IMR-90 (cell line): ENCODE measurements around the gene CUTA. TPM values are rescaled to one million over a fixed set of nuclear protein-coding genes. Genes with fewer than 3 reads are reported as not detected.
A peak's percentile ranks its signal among the peaks of the same experiment; 100 is the strongest.

Experiments used
- ATAC-seq: fragments of 200-7000 bp; cut with Tn5 transposase; 2 replicates; pipeline ENCODE4 v1.9.1; 2020; ENCODE audit warnings: low read depth, mild to moderate bottlenecking, moderate library complexity
- BruUV-seq: library from RNA; stranded (reverse); fragments of 400-500 nt; replicated peaks from 2 replicates; lab custom pipeline; 2021; lab: Mats Ljungman, UMichigan
- CTCF ChIA-PET: fragments of 300-600 bp; formaldehyde crosslinking; extraction: SDS; loops from one replicate; lab custom pipeline; 2021; ENCODE audit warnings: antibody characterized with exemption; lab: Yijun Ruan, JAX
- POLR2A ChIA-PET: fragments of 300-600 bp; sonication (Branson Sonifier 250); formaldehyde crosslinking; loops from one replicate; lab custom pipeline; 2022; ENCODE audit warnings: antibody characterized with exemption; ENCODE audit not compliant: unreplicated experiment; lab: Charles Lee
- DNase-seq: peaks from one replicate; pipeline ENCODE4 v3.0.0; 2013
- H2AFZ ChIP-seq: replicated peaks from 2 replicates; pipeline ENCODE3; 2013; ENCODE audit warnings: low read length, mild to moderate bottlenecking; ENCODE audit not compliant: poor library complexity
- H2AK5ac ChIP-seq: 2 replicates; pipeline ENCODE4 v1.6.1; 2013; ENCODE audit warnings: low read depth, low read length, inconsistent platforms
- H2AK9ac ChIP-seq: replicated peaks from 2 replicates; pipeline ENCODE3; 2013; ENCODE audit warnings: mild to moderate bottlenecking, low read depth, low read length, moderate library complexity; ENCODE audit not compliant: poor library complexity
- H2BK120ac ChIP-seq: 2 replicates; pipeline ENCODE4 v1.6.1; 2013; ENCODE audit warnings: low read depth, low read length, inconsistent platforms
- H2BK15ac ChIP-seq: 3 replicates; pipeline ENCODE4 v1.6.1; 2013; ENCODE audit warnings: low read depth, low read length, inconsistent platforms
- H2BK20ac ChIP-seq: 2 replicates; pipeline ENCODE4 v1.6.1; 2013; ENCODE audit warnings: low read depth, mild to moderate bottlenecking, inconsistent platforms, low read length, moderate library complexity
- H2BK5ac ChIP-seq: 2 replicates; pipeline ENCODE4 v1.6.1; 2013; ENCODE audit warnings: mild to moderate bottlenecking, low read depth, low read length, inconsistent platforms; ENCODE audit not compliant: poor library complexity, severe bottlenecking
- H3K14ac ChIP-seq: replicated peaks from 2 replicates; pipeline ENCODE4 v1.6.1; 2013; ENCODE audit warnings: low read depth, low read length, inconsistent platforms
- H3K18ac ChIP-seq: 2 replicates; pipeline ENCODE4 v1.6.1; 2013; ENCODE audit warnings: low read depth, low read length, control low read depth
- H3K23ac ChIP-seq: 2 replicates; pipeline ENCODE4 v1.6.1; 2013; ENCODE audit warnings: low read depth, low read length, inconsistent platforms
- H3K27ac ChIP-seq: 2 replicates; pipeline ENCODE4 v1.5.1; 2013; ENCODE audit warnings: mild to moderate bottlenecking, control low read depth, low read length; ENCODE audit not compliant: insufficient read depth
- H3K27me3 ChIP-seq: 2 replicates; pipeline ENCODE4 v1.6.1; 2013; ENCODE audit warnings: low read length; ENCODE audit not compliant: control insufficient read depth, insufficient read depth
- H3K36me3 ChIP-seq: 2 replicates; pipeline ENCODE4 v1.6.1; 2013; ENCODE audit warnings: low read length, mixed read lengths; ENCODE audit not compliant: control insufficient read depth, insufficient read depth
- H3K4ac ChIP-seq: 2 replicates; pipeline ENCODE4 v1.6.1; 2013; ENCODE audit warnings: low read depth, low read length, inconsistent platforms
- H3K4me1 ChIP-seq: 2 replicates; pipeline ENCODE4 v1.6.1; 2013; ENCODE audit warnings: low read length, mixed read lengths; ENCODE audit not compliant: control insufficient read depth, insufficient read depth
- H3K4me2 ChIP-seq: 2 replicates; pipeline ENCODE4 v1.6.1; 2013; ENCODE audit warnings: low read depth, mild to moderate bottlenecking, control low read depth, low read length, moderate library complexity
- H3K4me3 ChIP-seq: 2 replicates; pipeline ENCODE4 v1.5.1; 2013; ENCODE audit warnings: low read depth, mild to moderate bottlenecking, control low read depth, low read length, moderate library complexity; ENCODE audit not compliant: insufficient read depth
- H3K56ac ChIP-seq: 2 replicates; pipeline ENCODE4 v1.6.1; 2013; ENCODE audit warnings: low read length, inconsistent platforms; ENCODE audit not compliant: insufficient read depth; ENCODE audit errors: extremely low read depth
- H3K79me1 ChIP-seq, 2 experiments: 2 replicates each; pipeline ENCODE4 v1.6.1; 2013; ENCODE audit warnings: low read length in 2 of 2, inconsistent platforms in 1 of 2, low read depth in 1 of 2
- H3K9ac ChIP-seq: 2 replicates; pipeline ENCODE4 v1.6.1; 2013; ENCODE audit warnings: low read depth, low read length, control low read depth
- H3K9me1 ChIP-seq: 2 replicates; pipeline ENCODE4 v1.6.1; 2013; ENCODE audit warnings: low read length, inconsistent platforms; ENCODE audit not compliant: insufficient read depth
- H3K9me3 ChIP-seq: 2 replicates; pipeline ENCODE4 v1.6.1; 2013; ENCODE audit warnings: low read length; ENCODE audit not compliant: control insufficient read depth, insufficient read depth
- H4K20me1 ChIP-seq: 2 replicates; pipeline ENCODE4 v1.6.1; 2013; ENCODE audit warnings: low read length, inconsistent platforms; ENCODE audit not compliant: insufficient read depth
- H4K5ac ChIP-seq: 2 replicates; pipeline ENCODE4 v1.6.1; 2013; ENCODE audit warnings: mild to moderate bottlenecking, low read depth, low read length, control low read depth
- H4K8ac ChIP-seq, 2 experiments: 2 replicates each; pipeline ENCODE4 v1.6.1; 2013; ENCODE audit warnings: low read depth in 2 of 2, low read length in 2 of 2, control low read depth in 1 of 2, inconsistent platforms in 1 of 2
- H4K91ac ChIP-seq: 2 replicates; pipeline ENCODE4 v1.6.1; 2013; ENCODE audit warnings: low read depth, low read length, inconsistent platforms; ENCODE audit not compliant: insufficient read depth
- CHD1 ChIP-seq: IDR thresholded peaks from 2 replicates; pipeline ENCODE4 v1.6.1; 2012; ENCODE audit warnings: low read depth, low read length, improper control_type of control experiment
- CTCF ChIP-seq: conservative IDR thresholded peaks from 2 replicates; pipeline ENCODE4 v1.5.1; 2012; ENCODE audit warnings: mild to moderate bottlenecking, low read depth, low read length, improper control_type of control experiment
- ELK1 ChIP-seq: fragments of 150-350 bp; IDR thresholded peaks from 2 replicates; pipeline ENCODE4 v1.6.1; 2016; ENCODE audit warnings: low read depth, mild to moderate bottlenecking, low read length, moderate library complexity, borderline replicate concordance
- MAFK ChIP-seq: IDR thresholded peaks from 2 replicates; pipeline ENCODE4 v1.6.1; 2012; ENCODE audit warnings: low read depth, low read length, improper control_type of control experiment
- MAZ ChIP-seq: IDR thresholded peaks from 2 replicates; pipeline ENCODE4 v1.6.1; 2012; ENCODE audit warnings: low read depth, mild to moderate bottlenecking, low read length, improper control_type of control experiment, moderate library complexity, borderline replicate concordance
- MXI1 ChIP-seq: IDR thresholded peaks from 2 replicates; pipeline ENCODE4 v1.6.1; 2012; ENCODE audit warnings: low read depth, mild to moderate bottlenecking, low read length, moderate library complexity, borderline replicate concordance
- POLR2A ChIP-seq: IDR thresholded peaks from 2 replicates; pipeline ENCODE4 v1.6.1; 2012; ENCODE audit warnings: mild to moderate bottlenecking, low read depth, low read length
- RAD21 ChIP-seq: IDR thresholded peaks from 2 replicates; pipeline ENCODE4 v1.6.1; 2012; ENCODE audit warnings: low read length, improper control_type of control experiment
- SMC3 ChIP-seq: fragments of 150-350 bp; IDR thresholded peaks from 2 replicates; pipeline ENCODE4 v1.6.1; 2016; ENCODE audit warnings: low read depth, mild to moderate bottlenecking, antibody characterized with exemption, low read length, moderate library complexity
- WGBS, 2 experiments: methylation state at CpG; one replicate each; pipeline versions ENCODE4 v1.1.5 to v1.1.7; 2013; ENCODE audit warnings: missing lambda C conversion rate in 2 of 2; ENCODE audit not compliant: insufficient read length in 1 of 2; ENCODE audit errors: extremely low coverage in 2 of 2; 5-methylcytosine and 5-hydroxymethylcytosine counted together
- dilution Hi-C: fragments of 300-500 bp; cut with HindIII; formaldehyde crosslinking; loops from one replicate; pipeline ENCODE4 v1.14.3; 2018; ENCODE audit warnings: low sequenced_read_pairs; ENCODE audit not compliant: unreplicated experiment
- in situ Hi-C: fragments of 300-500 bp; cut with MboI; formaldehyde crosslinking; loops from 3 replicates; pipeline ENCODE4 v1.14.3; 2019; ENCODE audit warnings: low sequenced_read_pairs, inconsistent platforms, mixed read lengths
- intact Hi-C: fragments of 100-400 bp; cut with micrococcal nuclease; formaldehyde crosslinking; loops from 2 replicates; pipeline ENCODE4 v1.10.0; 2022
- polyA plus RNA-seq, 3 experiments: library from polyadenylated mRNA; depleted of rRNA; stranded (reverse); fragments of >200 nt; gene quantifications; 2 replicates each; pipeline ENCODE4 v1.2.3, GENCODE V29; 2012; ENCODE audit warnings: low replicate concordance in 1 of 3
- total RNA-seq: library from RNA; depleted of rRNA; stranded (reverse); fragments of >200 nt; gene quantifications from 2 replicates; pipeline ENCODE4 v1.2.3, GENCODE V29; 2012

Gene CUTA
- total and polyA plus RNA-seq, 2 of the 4 experiments (the other 2 are of a cell fraction): 136 to 427 TPM

- POLR2A ChIA-PET: interaction anchor here (0.5 to 0.6 kb wide), 3 partner anchors 16 to 1312 kb away, joined by 3 to 19 read pairs (median 9); no protein-coding TSS in a partner anchor
- Histone ChIP-seq H3K18ac (peak overlapping the region; percentile 48), H2AK5ac (0 out of 2 replicates have a peak overlapping the region, but pooled peaks have one; percentile 35), H3K4me1 (peaks cover 35% of the 10 kb centered on the region), H3K4me3 (peak overlapping the region; percentile 56), H3K9me3 (no peaks in the 10 kb centered on the region), H3K23ac (peak overlapping the region; percentile 85), H3K4ac (peak overlapping the region; percentile 92), H2BK15ac (no peak overlapping the region), H3K27ac (peak overlapping the region; percentile 91), H3K4me2 (peak overlapping the region; percentile 86), H4K8ac (peak overlapping the region; percentile 94 to 99; a peak in 2 of 4 replicates), H2AFZ (peak overlapping the region; percentile 92), H4K20me1 (peaks cover 30% of the 10 kb centered on the region), H3K14ac (peak overlapping the region; percentile 85), H3K36me3 (peaks cover 17% of the 10 kb centered on the region), H4K5ac (peak overlapping the region; percentile 62), H3K56ac (peak overlapping the region; percentile 96), H2BK5ac (peak overlapping the region; percentile 93), H3K79me1 (peaks cover 30 to 92% of the 10 kb centered on the region in 2 experiments), H2BK120ac (peak overlapping the region; percentile 81), H4K91ac (peak overlapping the region; percentile 74), H2AK9ac (peak overlapping the region; percentile 99), H3K9ac (peak overlapping the region; percentile 89), H3K9me1 (peaks cover 31% of the 10 kb centered on the region), H2BK20ac (no peak overlapping the region), H3K27me3 (no peaks in the 10 kb centered on the region)
- in situ Hi-C loops (no loop called here), dilution Hi-C loops (no loop called here), intact Hi-C loops (loop anchor here (1.0 kb wide), 1 partner anchor 35 kb away; the partner anchor contains the start of gene KIFC1)
- 2% methylated on average over 9 of the region's 43 CpGs; no CpG with 5 or more reads in 1 of the 2 experiments for WGBS, 2 experiments
- CTCF ChIA-PET: interaction anchor here (0.6 to 1.4 kb wide), 4 partner anchors 10 to 41 kb away, joined by 3 read pairs; no protein-coding TSS in a partner anchor
- TF ChIP-seq MXI1 (peak; percentile 28; the same call in 1 of the 2 replicates), CTCF (peak; percentile 68), SMC3 (peak; percentile 49), MAFK (no peak), POLR2A (peak; percentile 47; the same call in 1 of the 2 replicates), CHD1 (no peak), RAD21 (peak; percentile 78), ELK1 (no peak), MAZ (peak; percentile 85; the same call in 1 of the 2 replicates)
- peak; percentile 75 for DNase-seq
- peak; percentile 73 for ATAC-seq
- no TSS peak for BruUV-seq
Measured at GRCh38 chr6:33425668-33426577, 8.0 kb upstream of the CUTA start.
